ENCODE measurements around the gene TSPAN11.

TSPAN11 gene

GRCh38 chr12:30945443-30946164 is 19.1 kb downstream of the TSPAN11 start:
- H3K36me3 ChIP-seq (ENCODE audit: control insufficient read depth, insufficient read depth, low read length), result no peaks in the 10 kb centered on the region
- H3K4me3 ChIP-seq (ENCODE audit: low read length), result no peak overlapping the region
- no peaks in the 10 kb centered on the region for H3K27me3 ChIP-seq (ENCODE audit: control insufficient read depth, insufficient read depth, low read length)
- H3K9me3 ChIP-seq (ENCODE audit: control insufficient read depth, low read length), result no peaks in the 10 kb centered on the region
- H3K4me1 ChIP-seq (ENCODE audit: control insufficient read depth, insufficient read depth, low read length), result no peaks in the 10 kb centered on the region
- H3K9ac ChIP-seq (ENCODE audit: low read length), result no peak overlapping the region

GRCh38 chr12:30952015-30952414 is 25.5 kb downstream of the TSPAN11 start:
- H3K9ac ChIP-seq (ENCODE audit: low read length), result no peak overlapping the region
- no peaks in the 10 kb centered on the region for H3K27me3 ChIP-seq (ENCODE audit: control insufficient read depth, insufficient read depth, low read length)
- H3K9me3 ChIP-seq (ENCODE audit: control insufficient read depth, low read length), result no peaks in the 10 kb centered on the region
- H3K4me3 ChIP-seq (ENCODE audit: low read length), result no peak overlapping the region
- no peaks in the 10 kb centered on the region for H3K36me3 ChIP-seq (ENCODE audit: control insufficient read depth, insufficient read depth, low read length)
- no peaks in the 10 kb centered on the region for H3K4me1 ChIP-seq (ENCODE audit: control insufficient read depth, insufficient read depth, low read length)

GRCh38 chr12:30953257-30953656 is 26.7 kb downstream of the TSPAN11 start:
- Histone ChIP-seq H3K4me3 (ENCODE audit: low read length) (no peak overlapping the region), H3K27me3 (ENCODE audit: control insufficient read depth, insufficient read depth, low read length) (no peaks in the 10 kb centered on the region), H3K9me3 (ENCODE audit: control insufficient read depth, low read length) (no peaks in the 10 kb centered on the region), H3K4me1 (ENCODE audit: control insufficient read depth, insufficient read depth, low read length) (no peaks in the 10 kb centered on the region), H3K9ac (ENCODE audit: low read length) (no peak overlapping the region), H3K36me3 (ENCODE audit: control insufficient read depth, insufficient read depth, low read length) (no peaks in the 10 kb centered on the region)

GRCh38 chr12:30953951-30954751 is 27.6 kb downstream of the TSPAN11 start:
- Histone ChIP-seq H3K4me1 (ENCODE audit: control insufficient read depth, insufficient read depth, low read length) (no peaks in the 10 kb centered on the region), H3K9me3 (ENCODE audit: control insufficient read depth, low read length) (no peaks in the 10 kb centered on the region), H3K36me3 (ENCODE audit: control insufficient read depth, insufficient read depth, low read length) (no peaks in the 10 kb centered on the region), H3K4me3 (ENCODE audit: low read length) (no peak overlapping the region), H3K27me3 (ENCODE audit: control insufficient read depth, insufficient read depth, low read length) (no peaks in the 10 kb centered on the region), H3K9ac (ENCODE audit: low read length) (no peak overlapping the region)

- H3K36me3 ChIP-seq (ENCODE audit: control insufficient read depth, insufficient read depth, low read length), result no peaks in the 10 kb centered on the region
- no peak overlapping the region for H3K9ac ChIP-seq (ENCODE audit: low read length)
- H3K9me3 ChIP-seq (ENCODE audit: control insufficient read depth, low read length), result no peaks in the 10 kb centered on the region
- H3K4me1 ChIP-seq (ENCODE audit: control insufficient read depth, insufficient read depth, low read length), result no peaks in the 10 kb centered on the region
- H3K4me3 ChIP-seq (ENCODE audit: low read length), result no peak overlapping the region
- H3K27me3 ChIP-seq (ENCODE audit: control insufficient read depth, insufficient read depth, low read length), result no peaks in the 10 kb centered on the region
Observed at GRCh38 chr12:30955214-30955613, 28.7 kb downstream of the TSPAN11 start.

- H3K27me3 ChIP-seq (ENCODE audit: control insufficient read depth, insufficient read depth, low read length), result no peaks in the 10 kb centered on the region
- no peak overlapping the region for H3K9ac ChIP-seq (ENCODE audit: low read length)
- no peaks in the 10 kb centered on the region for H3K9me3 ChIP-seq (ENCODE audit: control insufficient read depth, low read length)
- no peaks in the 10 kb centered on the region for H3K36me3 ChIP-seq (ENCODE audit: control insufficient read depth, insufficient read depth, low read length)
- H3K4me3 ChIP-seq (ENCODE audit: low read length), result no peak overlapping the region
- no peaks in the 10 kb centered on the region for H3K4me1 ChIP-seq (ENCODE audit: control insufficient read depth, insufficient read depth, low read length)
Observed at GRCh38 chr12:30959110-30959710, 32.7 kb downstream of the TSPAN11 start.

- Histone ChIP-seq H3K9me3 (ENCODE audit: control insufficient read depth, low read length) (no peaks in the 10 kb centered on the region), H3K27me3 (ENCODE audit: control insufficient read depth, insufficient read depth, low read length) (no peaks in the 10 kb centered on the region), H3K9ac (ENCODE audit: low read length) (no peak overlapping the region), H3K4me3 (ENCODE audit: low read length) (no peak overlapping the region), H3K36me3 (ENCODE audit: control insufficient read depth, insufficient read depth, low read length) (no peaks in the 10 kb centered on the region), H3K4me1 (ENCODE audit: control insufficient read depth, insufficient read depth, low read length) (no peaks in the 10 kb centered on the region)
Observed at GRCh38 chr12:30959778-30960177, 33.2 kb downstream of the TSPAN11 start.

GRCh38 chr12:30961030-30961429 is 34.5 kb downstream of the TSPAN11 start:
- Histone ChIP-seq H3K9me3 (ENCODE audit: control insufficient read depth, low read length) (no peaks in the 10 kb centered on the region), H3K36me3 (ENCODE audit: control insufficient read depth, insufficient read depth, low read length) (no peaks in the 10 kb centered on the region), H3K9ac (ENCODE audit: low read length) (no peak overlapping the region), H3K4me1 (ENCODE audit: control insufficient read depth, insufficient read depth, low read length) (no peaks in the 10 kb centered on the region), H3K27me3 (ENCODE audit: control insufficient read depth, insufficient read depth, low read length) (no peaks in the 10 kb centered on the region), H3K4me3 (ENCODE audit: low read length) (no peak overlapping the region)

- Histone ChIP-seq H3K4me3 (ENCODE audit: low read length) (no peak overlapping the region), H3K36me3 (ENCODE audit: control insufficient read depth, insufficient read depth, low read length) (no peaks in the 10 kb centered on the region), H3K4me1 (ENCODE audit: control insufficient read depth, insufficient read depth, low read length) (no peaks in the 10 kb centered on the region), H3K9me3 (ENCODE audit: control insufficient read depth, low read length) (no peaks in the 10 kb centered on the region), H3K27me3 (ENCODE audit: control insufficient read depth, insufficient read depth, low read length) (no peaks in the 10 kb centered on the region), H3K9ac (ENCODE audit: low read length) (no peak overlapping the region)
Observed at GRCh38 chr12:30962047-30962446, 35.5 kb downstream of the TSPAN11 start.

- Histone ChIP-seq H3K4me3 (ENCODE audit: low read length) (no peak overlapping the region), H3K27me3 (ENCODE audit: control insufficient read depth, insufficient read depth, low read length) (no peaks in the 10 kb centered on the region), H3K4me1 (ENCODE audit: control insufficient read depth, insufficient read depth, low read length) (no peaks in the 10 kb centered on the region), H3K9me3 (ENCODE audit: control insufficient read depth, low read length) (no peaks in the 10 kb centered on the region), H3K9ac (ENCODE audit: low read length) (no peak overlapping the region), H3K36me3 (ENCODE audit: control insufficient read depth, insufficient read depth, low read length) (no peaks in the 10 kb centered on the region)
Observed at GRCh38 chr12:30963709-30964564, 37.4 kb downstream of the TSPAN11 start.

GRCh38 chr12:30964896-30965612 is 38.5 kb downstream of the TSPAN11 start:
- H3K36me3 ChIP-seq (ENCODE audit: control insufficient read depth, insufficient read depth, low read length), result no peaks in the 10 kb centered on the region
- H3K27me3 ChIP-seq (ENCODE audit: control insufficient read depth, insufficient read depth, low read length), result no peaks in the 10 kb centered on the region
- H3K9ac ChIP-seq (ENCODE audit: low read length), result no peak overlapping the region
- H3K4me1 ChIP-seq (ENCODE audit: control insufficient read depth, insufficient read depth, low read length), result no peaks in the 10 kb centered on the region
- no peaks in the 10 kb centered on the region for H3K9me3 ChIP-seq (ENCODE audit: control insufficient read depth, low read length)
- no peak overlapping the region for H3K4me3 ChIP-seq (ENCODE audit: low read length)

Data from mucosa of stomach (tissue), 1 donor.